GM19099 (cell line): ENCODE results near the gene SERPINE2.

ENCODE experiments used
- POLR2A ChIP-seq: IDR thresholded peaks from 3 replicates; pipeline ENCODE4 v1.6.1; 2011; ENCODE audit warnings: low read depth; ENCODE audit not compliant: insufficient read length; ENCODE audit errors: extremely low read depth

SERPINE2 gene

DNA sequence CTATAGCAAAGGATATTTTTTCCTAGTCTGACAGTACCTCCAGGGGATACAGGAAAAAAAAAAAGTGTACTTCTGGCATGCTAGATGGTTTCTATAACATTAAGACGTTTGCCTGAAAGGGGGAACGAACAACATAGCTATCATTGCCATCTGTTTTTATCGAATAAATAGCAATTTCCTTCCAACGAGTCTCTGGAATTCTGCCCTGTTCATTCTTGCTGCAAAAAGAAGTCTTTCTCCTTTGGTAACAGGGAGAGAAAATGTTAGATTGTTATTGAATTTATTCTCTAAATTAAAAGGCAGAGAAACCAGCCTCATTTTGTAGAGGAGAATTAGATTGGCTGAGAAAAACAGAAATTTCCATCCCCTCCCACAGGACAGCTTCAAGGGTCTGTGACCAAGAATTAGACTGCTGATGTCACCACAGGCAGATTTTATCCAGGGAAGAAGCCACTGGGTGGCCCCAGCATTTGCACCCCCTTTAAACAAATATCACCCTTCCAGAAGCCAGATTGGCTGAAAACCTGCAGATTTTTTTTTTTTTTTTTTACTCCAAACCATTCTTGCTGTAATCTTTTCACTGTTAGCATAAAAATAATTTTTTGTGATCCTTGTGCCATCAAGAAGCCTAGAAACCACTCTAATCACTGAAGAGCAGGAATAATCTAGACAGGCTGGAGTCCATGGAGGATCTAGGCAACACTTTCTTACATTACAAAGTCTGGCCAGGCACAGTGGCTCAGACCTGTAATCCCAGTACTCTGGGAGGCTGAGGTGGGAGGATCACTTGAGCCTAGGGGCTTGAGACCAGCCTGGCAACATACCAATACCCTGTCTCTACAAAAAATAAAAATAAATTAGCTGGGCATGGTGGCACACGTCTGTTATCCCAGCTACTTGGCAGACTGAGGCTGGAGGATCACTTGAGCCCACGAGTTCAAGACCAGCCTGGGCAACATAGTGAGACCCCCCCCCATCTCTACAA is 106.0 kb downstream of the SERPINE2 start:
- TF ChIP-seq POLR2A = no peak

DNA sequence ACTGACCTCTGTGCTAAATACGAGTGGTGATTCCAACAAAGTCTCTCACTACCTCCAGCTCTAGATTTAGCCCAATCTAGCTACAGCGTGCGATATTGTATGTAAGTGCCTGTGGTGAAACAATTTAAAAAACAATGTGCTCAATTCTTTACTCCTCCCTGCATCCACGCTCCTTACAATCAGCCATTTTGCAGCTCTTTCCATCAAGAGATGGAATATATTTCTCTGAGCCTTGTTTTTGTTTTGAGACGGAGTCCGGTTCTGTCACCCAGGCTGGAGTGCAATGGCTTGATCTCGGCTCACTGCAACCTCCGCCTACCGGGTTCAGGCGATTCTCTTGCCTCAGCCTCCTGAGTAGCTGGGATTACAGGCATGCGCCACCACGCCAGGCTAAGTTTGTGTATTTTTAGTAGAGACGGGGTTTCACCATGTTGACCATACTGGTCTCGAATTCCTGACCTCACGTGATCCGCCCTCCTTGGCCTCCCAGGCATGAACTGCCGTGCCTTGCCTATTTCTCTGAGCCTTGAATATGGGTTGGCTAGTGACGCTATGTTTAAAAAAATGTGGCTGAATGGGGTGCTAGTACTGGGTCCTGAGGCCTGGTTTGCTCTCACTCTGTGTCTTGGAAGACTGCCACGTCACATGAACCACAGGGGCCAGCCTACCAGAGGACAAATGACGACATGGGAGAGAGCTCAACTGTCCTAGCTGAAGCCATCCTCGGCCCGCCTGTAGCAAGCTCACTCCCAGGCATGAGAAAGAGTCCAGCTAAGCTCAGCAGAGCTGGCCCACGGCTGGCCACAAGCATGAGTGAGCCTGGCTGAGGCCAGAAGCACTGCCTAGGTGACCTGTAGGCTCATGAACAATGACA is 108.7 kb downstream of the SERPINE2 start:
- TF ChIP-seq POLR2A = no peak

- no peak for TF ChIP-seq POLR2A
Measured at GRCh38 chr2:223929571-223930102, 109.4 kb downstream of the SERPINE2 start.

DNA sequence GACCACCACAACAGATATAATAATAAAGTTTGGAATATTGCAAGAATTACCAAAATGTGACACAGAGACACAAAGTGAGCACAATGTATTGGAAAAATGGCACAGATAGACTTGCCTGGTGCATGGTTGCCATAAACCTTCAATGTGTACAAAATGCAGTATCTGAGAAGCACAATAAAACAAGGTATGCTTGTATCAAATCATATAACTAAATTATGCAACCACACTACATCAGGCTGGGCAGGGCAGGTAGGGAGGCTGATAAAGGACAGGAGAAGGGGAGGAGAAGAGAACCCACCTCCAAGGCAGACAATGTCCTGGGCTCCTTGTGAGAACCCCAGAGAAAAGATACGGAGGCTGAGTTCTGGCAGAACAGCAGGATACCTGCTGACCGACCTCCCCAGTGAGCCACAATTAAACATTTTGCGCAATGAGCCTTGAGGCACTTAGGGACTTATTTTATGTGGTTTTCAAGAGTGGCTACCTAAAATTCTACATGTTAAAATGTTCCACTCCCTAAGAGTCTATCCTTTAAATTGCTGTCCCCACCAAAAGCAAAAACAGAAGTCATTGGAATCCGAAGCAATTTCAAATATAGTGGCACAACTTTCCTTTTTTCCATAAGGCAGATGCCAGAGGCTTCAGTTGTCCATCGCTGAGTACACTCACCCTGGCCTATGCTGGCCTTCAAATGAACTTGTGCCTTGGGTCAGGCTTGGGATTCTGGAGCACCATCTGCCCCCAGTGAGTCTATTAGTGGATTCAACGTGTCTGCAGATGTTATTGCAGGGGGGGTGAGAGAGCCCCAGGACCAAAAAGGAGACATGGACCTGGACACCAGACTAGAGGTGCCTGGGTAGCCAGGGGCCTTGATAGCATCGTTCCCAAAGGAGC is 110.7 kb downstream of the SERPINE2 start:
- no peak for TF ChIP-seq POLR2A

DNA sequence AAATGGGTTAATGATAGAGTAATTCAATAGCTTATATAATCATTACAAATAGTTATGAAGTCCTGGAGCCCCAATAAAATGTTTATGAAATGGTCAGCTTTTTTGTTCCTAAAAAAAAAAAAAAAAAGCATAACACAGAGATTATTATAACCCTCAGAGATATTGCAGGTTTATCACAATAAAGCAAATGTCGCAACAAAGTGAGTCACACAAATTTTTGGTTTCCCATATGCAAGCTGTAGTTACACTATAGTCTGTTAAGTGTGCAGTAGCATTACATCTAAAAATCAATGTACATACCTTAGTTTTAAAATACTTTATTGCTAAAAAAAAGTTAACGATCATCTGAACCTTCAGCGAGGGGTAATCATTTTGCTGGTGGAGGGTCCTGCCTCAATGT is 114.0 kb downstream of the SERPINE2 start:
- no peak for TF ChIP-seq POLR2A
